Neural cell (in vitro differentiated cells): ENCODE measurements around the gene JAZF1. TPM values are rescaled to one million over a fixed set of nuclear protein-coding genes. Genes with fewer than 3 reads are reported as not detected.

ENCODE experiments used
- H2AFZ ChIP-seq: fragments of 200-600, 300-800 bp; sonication (generic), shearing (Covaris generic); 2 replicates; pipeline ENCODE4 v1.6.0; 2014; ENCODE audit warnings: low read depth, mild to moderate bottlenecking, antibody characterized with exemption, low read length, moderate library complexity
- H3F3A ChIP-seq: fragments of 200-600 bp; shearing (Covaris generic); 2 replicates; pipeline ENCODE4 v1.6.1; 2016; ENCODE audit warnings: mild to moderate bottlenecking, moderate library complexity, mixed read lengths, antibody characterized with exemption, low read length; ENCODE audit not compliant: insufficient read depth, poor library complexity, severe bottlenecking
- H3K27ac ChIP-seq: fragments of 200-600, 300-800 bp; sonication (generic), shearing (Covaris generic); 2 replicates; pipeline ENCODE4 v1.5.1; 2014; ENCODE audit warnings: mild to moderate bottlenecking, low read length, moderate library complexity
- H3K27me3 ChIP-seq: fragments of 300-800, 200-600 bp; sonication (generic), shearing (Covaris generic); 2 replicates; pipeline ENCODE4 v1.6.0; 2014; ENCODE audit warnings: mild to moderate bottlenecking, low read depth, low read length, moderate library complexity; ENCODE audit not compliant: insufficient read depth
- H3K36me3 ChIP-seq: fragments of 300-800, 200-600 bp; sonication (generic), shearing (Covaris generic); 2 replicates; pipeline ENCODE4 v1.5.1; 2014; ENCODE audit warnings: mild to moderate bottlenecking, antibody characterized with exemption, low read length, moderate library complexity; ENCODE audit not compliant: insufficient read depth
- H3K4me2 ChIP-seq: fragments of 300-800, 200-600 bp; sonication (generic), shearing (Covaris generic); 2 replicates; pipeline ENCODE4 v1.6.0; 2014; ENCODE audit warnings: mild to moderate bottlenecking, low read length
- H3K4me3 ChIP-seq: fragments of 300-800, 200-600 bp; sonication (generic), shearing (Covaris generic); 2 replicates; pipeline ENCODE4 v1.5.1; 2014; ENCODE audit warnings: mild to moderate bottlenecking, low read length, moderate library complexity
- H3K79me2 ChIP-seq: fragments of 200-600 bp; shearing (Covaris generic); replicated peaks from 2 replicates; pipeline ENCODE4 v1.6.0; 2014; ENCODE audit warnings: mild to moderate bottlenecking, low read length, moderate library complexity; ENCODE audit not compliant: insufficient read depth
- H3K9ac ChIP-seq: fragments of 300-800, 200-600 bp; sonication (generic), shearing (Covaris generic); 2 replicates; pipeline ENCODE4 v1.6.1; 2016; ENCODE audit warnings: mild to moderate bottlenecking, low read length, mixed read lengths
- H3K9me2 ChIP-seq: fragments of 200-600 bp; shearing (Covaris generic); 2 replicates; pipeline ENCODE4 v1.6.1; 2016; ENCODE audit warnings: mild to moderate bottlenecking, low read length, mixed read lengths; ENCODE audit not compliant: insufficient read depth
- H3K9me3 ChIP-seq: fragments of 200-600, 300-800 bp; sonication (generic), shearing (Covaris generic); 2 replicates; pipeline ENCODE4 v1.6.1; 2016; ENCODE audit warnings: mild to moderate bottlenecking, mixed run types, low read length, moderate library complexity, mixed read lengths
- H4K20me1 ChIP-seq: fragments of 200-600 bp; shearing (Covaris generic); 2 replicates; pipeline ENCODE4 v1.6.1; 2016; ENCODE audit warnings: mild to moderate bottlenecking, mixed run types; ENCODE audit not compliant: insufficient read depth
- CTCF ChIP-seq: fragments of 450-650 bp; IDR thresholded peaks from 2 replicates; pipeline ENCODE4 v1.5.1; 2014; ENCODE audit warnings: antibody characterized with exemption, mild to moderate bottlenecking, moderate library complexity; ENCODE audit not compliant: poor library complexity, severe bottlenecking
- EP300 ChIP-seq: fragments of 450-650 bp; conservative IDR thresholded peaks from 2 replicates; pipeline ENCODE4 v1.6.1; 2014; ENCODE audit warnings: antibody characterized with exemption, mild to moderate bottlenecking, moderate library complexity; ENCODE audit not compliant: poor library complexity, severe bottlenecking
- EZH2 ChIP-seq: fragments of 200-600, 300-800 bp; shearing (Covaris generic), sonication (generic); IDR thresholded peaks from 2 replicates; pipeline ENCODE4 v1.6.1; 2014; ENCODE audit warnings: antibody characterized with exemption, low read length, borderline replicate concordance, mild to moderate bottlenecking; ENCODE audit not compliant: insufficient read depth, poor library complexity, severe bottlenecking
- MXI1 ChIP-seq: fragments of 450-650 bp; conservative IDR thresholded peaks from 2 replicates; pipeline ENCODE4 v1.6.1; 2014; ENCODE audit warnings: antibody characterized with exemption, mild to moderate bottlenecking; ENCODE audit not compliant: poor library complexity, severe bottlenecking
- POLR2AphosphoS5 ChIP-seq: IDR thresholded peaks from 2 replicates; pipeline ENCODE4 v1.6.1; 2012
- RAD21 ChIP-seq: fragments of 450-650 bp; conservative IDR thresholded peaks from 2 replicates; pipeline ENCODE4 v1.6.1; 2014; ENCODE audit warnings: antibody characterized with exemption, mild to moderate bottlenecking, moderate library complexity
- REST ChIP-seq: IDR thresholded peaks from 2 replicates; pipeline ENCODE4 v1.6.1; 2012; ENCODE audit warnings: borderline replicate concordance
- SMC3 ChIP-seq: fragments of 450-650 bp; conservative IDR thresholded peaks from 2 replicates; pipeline ENCODE4 v1.6.1; 2014; ENCODE audit warnings: antibody characterized with exemption, mild to moderate bottlenecking, moderate library complexity; ENCODE audit not compliant: poor library complexity
- TAF1 ChIP-seq: IDR thresholded peaks from 2 replicates; pipeline ENCODE4 v1.6.1; 2012; ENCODE audit warnings: low read depth
- polyA plus RNA-seq: library from polyadenylated mRNA; depleted of rRNA; stranded (reverse); fragments of >200 nt; gene quantifications from 2 replicates; pipeline ENCODE4 v1.2.3, GENCODE V29; 2014

Gene JAZF1
- polyA plus RNA-seq, 1 donor from 2014 or later = 29.5 TPM

- no peak overlapping the region for H3K27ac ChIP-seq
- no peaks in the 10 kb centered on the region for H4K20me1 ChIP-seq
- no peak overlapping the region for H3K4me3 ChIP-seq
- H3K79me2 ChIP-seq = no peaks in the 10 kb centered on the region
- no peaks in the 10 kb centered on the region for H3K9me2 ChIP-seq
- no peaks in the 10 kb centered on the region for H3F3A ChIP-seq
- no peaks in the 10 kb centered on the region for H3K9me3 ChIP-seq
- H3K36me3 ChIP-seq = no peaks in the 10 kb centered on the region
- no peak overlapping the region for H3K4me2 ChIP-seq
- no peak overlapping the region for H3K9ac ChIP-seq
- TF ChIP-seq TAF1 = no peak
- no peak for TF ChIP-seq SMC3
- no peak for TF ChIP-seq EP300
- TF ChIP-seq RAD21 = no peak
- TF ChIP-seq REST = no peak
- TF ChIP-seq CTCF = no peak
- no peak for TF ChIP-seq EZH2
- TF ChIP-seq MXI1 = no peak
- TF ChIP-seq POLR2AphosphoS5 = no peak
- no peaks in the 10 kb centered on the region for H3K27me3 ChIP-seq
- no peak overlapping the region for H2AFZ ChIP-seq
Observed at GRCh38 chr7:28205506-28205905, 24.9 kb upstream of the JAZF1 start.

- no peaks in the 10 kb centered on the region for H3F3A ChIP-seq
Observed at GRCh38 chr7:28203508-28204240, 23.1 kb upstream of the JAZF1 start.

More at GRCh38 chr7:28203508-28204240, 23.1 kb upstream of the JAZF1 start:
- H3K36me3 ChIP-seq = no peaks in the 10 kb centered on the region
- no peak overlapping the region for H3K4me2 ChIP-seq
- H3K79me2 ChIP-seq = no peaks in the 10 kb centered on the region
- no peak overlapping the region for H3K27ac ChIP-seq
- no peaks in the 10 kb centered on the region for H3K9me2 ChIP-seq
- H3K4me3 ChIP-seq = no peak overlapping the region
- no peak for TF ChIP-seq CTCF
- no peaks in the 10 kb centered on the region for H3K27me3 ChIP-seq
- H3K9me3 ChIP-seq = no peaks in the 10 kb centered on the region
- no peak overlapping the region for H2AFZ ChIP-seq
- H3K9ac ChIP-seq = no peak overlapping the region
- H4K20me1 ChIP-seq = no peaks in the 10 kb centered on the region
